ENCODE measurements around the gene USP7. TPM values are rescaled to one million over a fixed set of nuclear protein-coding genes. Genes with fewer than 3 reads are reported as not detected.

The USP7 gene
- polyA plus RNA-seq, 2 of the 4 experiments (the other 2 are of a cell fraction) = 39.6 to 65.9 TPM

DNA sequence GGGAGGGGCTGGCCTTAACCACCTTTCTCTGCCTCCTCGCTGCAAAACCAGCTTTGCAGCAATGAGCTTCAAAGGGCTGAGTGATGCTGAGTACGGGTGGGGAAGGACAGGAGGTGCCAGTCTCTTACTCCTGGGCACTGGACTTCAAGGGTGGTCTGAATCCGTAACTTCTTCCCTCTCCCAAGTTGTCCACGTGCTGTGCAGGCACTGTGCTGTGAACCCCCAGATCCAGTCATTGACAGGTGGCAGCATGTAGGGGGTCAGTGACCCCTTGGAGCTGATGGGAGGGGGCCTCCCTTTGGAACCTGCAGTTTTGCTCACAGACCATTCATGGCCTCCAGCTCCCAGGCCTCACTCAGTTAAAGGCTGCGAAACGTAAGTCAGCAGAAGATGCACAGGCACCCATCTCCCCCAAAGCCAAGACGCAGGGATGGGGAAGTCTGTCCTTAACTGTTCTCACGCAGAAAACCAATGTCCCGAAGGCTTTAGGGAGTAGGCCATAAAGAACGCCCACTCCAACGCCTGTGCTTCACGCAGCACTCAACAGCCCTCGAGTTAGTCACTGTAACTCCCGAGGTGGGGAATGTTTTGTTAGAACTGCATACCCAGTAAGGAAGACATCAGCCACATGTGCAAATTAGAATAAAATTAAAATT lies 73.7 kb downstream of the USP7 start:
- ATAC-seq (no peak), DNase-seq (ENCODE audit: low read depth in 1 of 2, low spot score in 1 of 2) (no peak), FAIRE-seq (no peak)
- Histone ChIP-seq H3K27ac (no peak overlapping the region), H3K4me3 (no peak overlapping the region), H3K9me3 (no peaks in the 10 kb centered on the region), H3K4me1 (peaks cover 13% of the 10 kb centered on the region), H3K4me2 (no peak overlapping the region)
- POLR2A ChIA-PET = interaction anchor here (1.1 kb wide), 1 partner anchor 21 kb away, joined by 3 read pairs; the partner anchor contains the start of gene CARHSP1
- CTCF ChIA-PET = interaction anchor here (1.0 to 14.0 kb wide), 3 partner anchors 7 to 19 kb away, joined by 4 to 147 read pairs (median 5); partner anchors contain the start of gene LITAFD
- WGBS (ENCODE audit: missing lambda C conversion rate) = 85% methylated on average over 14 of the region's 14 CpGs
- TF ChIP-seq FOXS1 (CRISPR knock-in tag; IDR thresholded peaks at IDR 0.05) (no peak), ZSCAN20 (CRISPR knock-in tag; IDR thresholded peaks at IDR 0.05) (no peak), TP53 (CRISPR knock-in tag; IDR thresholded peaks at IDR 0.05) (no peak), POLR2AphosphoS2 (conservative IDR thresholded peaks at IDR 0.05; ENCODE audit: low read length) (no peak), ZFP36 (IDR thresholded peaks at IDR 0.05; ENCODE audit: borderline replicate concordance, partially characterized antibody) (no peak), RFX5 (IDR thresholded peaks at IDR 0.05) (no peak), CBX2 (IDR thresholded peaks at IDR 0.05; ENCODE audit: borderline replicate concordance, low read depth) (no peak), NR3C1 (IDR thresholded peaks at IDR 0.05) (no peak), JUNB (IDR thresholded peaks at IDR 0.05) (no peak), MAZ (IDR thresholded peaks at IDR 0.05; ENCODE audit: borderline replicate concordance, low read depth, low read length) (no peak), PHF8 (IDR thresholded peaks at IDR 0.05; ENCODE audit: borderline replicate concordance, low read depth) (no peak), CHD2 (IDR thresholded peaks at IDR 0.05; ENCODE audit: low read length, partially characterized antibody) (no peak), NPAS2 (CRISPR knock-in tag; IDR thresholded peaks at IDR 0.05; ENCODE audit: borderline replicate concordance) (no peak), RARB (CRISPR knock-in tag; IDR thresholded peaks at IDR 0.05) (no peak), EHF (CRISPR knock-in tag; IDR thresholded peaks at IDR 0.05) (no peak), FOSL2 (IDR thresholded peaks at IDR 0.05) (no peak), FOSL2 (CRISPR knock-in tag; IDR thresholded peaks at IDR 0.05) (no peak), POLR2A (IDR thresholded peaks at IDR 0.05; ENCODE audit: low read length) (no peak)
- TF ChIP-seq, protein P1, sequence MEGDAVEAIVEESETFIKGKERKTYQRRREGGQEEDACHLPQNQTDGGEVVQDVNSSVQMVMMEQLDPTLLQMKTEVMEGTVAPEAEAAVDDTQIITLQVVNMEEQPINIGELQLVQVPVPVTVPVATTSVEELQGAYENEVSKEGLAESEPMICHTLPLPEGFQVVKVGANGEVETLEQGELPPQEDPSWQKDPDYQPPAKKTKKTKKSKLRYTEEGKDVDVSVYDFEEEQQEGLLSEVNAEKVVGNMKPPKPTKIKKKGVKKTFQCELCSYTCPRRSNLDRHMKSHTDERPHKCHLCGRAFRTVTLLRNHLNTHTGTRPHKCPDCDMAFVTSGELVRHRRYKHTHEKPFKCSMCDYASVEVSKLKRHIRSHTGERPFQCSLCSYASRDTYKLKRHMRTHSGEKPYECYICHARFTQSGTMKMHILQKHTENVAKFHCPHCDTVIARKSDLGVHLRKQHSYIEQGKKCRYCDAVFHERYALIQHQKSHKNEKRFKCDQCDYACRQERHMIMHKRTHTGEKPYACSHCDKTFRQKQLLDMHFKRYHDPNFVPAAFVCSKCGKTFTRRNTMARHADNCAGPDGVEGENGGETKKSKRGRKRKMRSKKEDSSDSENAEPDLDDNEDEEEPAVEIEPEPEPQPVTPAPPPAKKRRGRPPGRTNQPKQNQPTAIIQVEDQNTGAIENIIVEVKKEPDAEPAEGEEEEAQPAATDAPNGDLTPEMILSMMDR (IDR thresholded peaks at IDR 0.05) = no peak
- TF ChIP-seq, protein P2, sequence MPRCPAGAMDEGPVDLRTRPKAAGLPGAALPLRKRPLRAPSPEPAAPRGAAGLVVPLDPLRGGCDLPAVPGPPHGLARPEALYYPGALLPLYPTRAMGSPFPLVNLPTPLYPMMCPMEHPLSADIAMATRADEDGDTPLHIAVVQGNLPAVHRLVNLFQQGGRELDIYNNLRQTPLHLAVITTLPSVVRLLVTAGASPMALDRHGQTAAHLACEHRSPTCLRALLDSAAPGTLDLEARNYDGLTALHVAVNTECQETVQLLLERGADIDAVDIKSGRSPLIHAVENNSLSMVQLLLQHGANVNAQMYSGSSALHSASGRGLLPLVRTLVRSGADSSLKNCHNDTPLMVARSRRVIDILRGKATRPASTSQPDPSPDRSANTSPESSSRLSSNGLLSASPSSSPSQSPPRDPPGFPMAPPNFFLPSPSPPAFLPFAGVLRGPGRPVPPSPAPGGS (IDR thresholded peaks at IDR 0.05) = no peak

DNA sequence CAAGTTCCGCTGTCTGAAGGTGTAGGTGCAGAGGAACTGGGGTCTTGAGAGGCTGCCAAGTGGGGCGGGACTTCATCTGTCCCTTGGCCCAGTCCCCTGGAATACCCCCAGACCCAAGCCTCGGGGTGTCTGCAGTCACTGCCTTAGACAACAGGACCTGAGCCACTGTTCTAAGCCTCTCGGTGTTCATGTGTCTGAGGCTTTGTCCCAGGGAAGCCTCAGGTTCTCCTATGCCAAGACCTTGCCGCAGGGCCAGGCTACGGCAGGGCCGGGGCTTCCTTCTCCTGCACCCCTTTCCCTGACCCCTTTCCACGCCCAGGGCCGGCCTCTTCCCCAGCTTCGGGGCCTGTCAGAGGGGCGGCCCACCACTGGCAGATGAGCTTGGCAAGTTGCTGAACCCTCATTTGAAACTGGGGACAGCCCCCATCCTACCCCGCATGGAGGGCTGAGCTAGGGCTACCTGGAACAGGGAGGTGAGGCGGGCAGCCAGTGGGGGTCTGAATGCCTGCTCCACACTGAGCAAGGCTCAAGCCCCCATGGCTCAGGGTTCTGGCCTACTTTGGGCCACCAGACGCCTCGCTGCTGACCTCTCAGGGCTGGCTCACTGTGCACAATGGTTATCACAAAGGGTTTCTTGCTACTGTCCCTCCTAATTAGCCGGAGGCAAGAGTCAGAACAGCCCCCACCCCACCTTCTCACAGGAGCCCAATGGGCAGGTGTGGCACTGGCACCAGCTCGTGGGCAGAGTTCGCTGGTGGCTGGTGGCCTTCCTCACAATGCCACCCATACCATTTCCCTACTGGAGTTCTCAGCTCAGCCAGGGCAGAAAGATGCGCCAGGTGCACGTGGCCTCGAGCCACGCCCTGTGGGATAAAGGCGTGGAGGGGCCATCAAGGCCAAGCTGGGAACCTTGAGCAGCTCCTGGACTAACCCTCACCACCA lies 74.5 kb downstream of the USP7 start:
- no peak for DNase-seq (ENCODE audit: low read depth in 1 of 2, low spot score in 1 of 2)
- Histone ChIP-seq H3K27ac (no peak overlapping the region), H3K4me2 (no peak overlapping the region), H3K9me3 (no peaks in the 10 kb centered on the region), H3K4me3 (no peak overlapping the region), H3K4me1 (peaks cover 21% of the 10 kb centered on the region)
- TF ChIP-seq HDAC2 (IDR thresholded peaks at IDR 0.05) (no peak), POLR2AphosphoS2 (conservative IDR thresholded peaks at IDR 0.05; ENCODE audit: low read length) (no peak), ZFP36 (IDR thresholded peaks at IDR 0.05; ENCODE audit: borderline replicate concordance, partially characterized antibody) (no peak), FOSB (CRISPR knock-in tag; IDR thresholded peaks at IDR 0.05) (no peak), RFX5 (IDR thresholded peaks at IDR 0.05) (no peak), RCOR1 (IDR thresholded peaks at IDR 0.05; ENCODE audit: low read depth, low read length) (no peak), HOXB13 (CRISPR knock-in tag; IDR thresholded peaks at IDR 0.05; ENCODE audit: low read depth) (no peak), HOXB5 (CRISPR knock-in tag; IDR thresholded peaks at IDR 0.05) (no peak), FOXS1 (CRISPR knock-in tag; IDR thresholded peaks at IDR 0.05) (no peak), FOSL2 (IDR thresholded peaks at IDR 0.05) (no peak), FOSL2 (CRISPR knock-in tag; IDR thresholded peaks at IDR 0.05) (no peak)
- TF ChIP-seq, protein P1 (IDR thresholded peaks at IDR 0.05) = no peak
- TF ChIP-seq, protein P3, sequence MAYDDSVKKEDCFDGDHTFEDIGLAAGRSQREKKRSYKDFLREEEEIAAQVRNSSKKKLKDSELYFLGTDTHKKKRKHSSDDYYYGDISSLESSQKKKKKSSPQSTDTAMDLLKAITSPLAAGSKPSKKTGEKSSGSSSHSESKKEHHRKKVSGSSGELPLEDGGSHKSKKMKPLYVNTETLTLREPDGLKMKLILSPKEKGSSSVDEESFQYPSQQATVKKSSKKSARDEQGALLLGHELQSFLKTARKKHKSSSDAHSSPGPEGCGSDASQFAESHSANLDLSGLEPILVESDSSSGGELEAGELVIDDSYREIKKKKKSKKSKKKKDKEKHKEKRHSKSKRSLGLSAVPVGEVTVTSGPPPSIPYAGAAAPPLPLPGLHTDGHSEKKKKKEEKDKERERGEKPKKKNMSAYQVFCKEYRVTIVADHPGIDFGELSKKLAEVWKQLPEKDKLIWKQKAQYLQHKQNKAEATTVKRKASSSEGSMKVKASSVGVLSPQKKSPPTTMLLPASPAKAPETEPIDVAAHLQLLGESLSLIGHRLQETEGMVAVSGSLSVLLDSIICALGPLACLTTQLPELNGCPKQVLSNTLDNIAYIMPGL (CRISPR knock-in tag; IDR thresholded peaks at IDR 0.05; ENCODE audit: borderline replicate concordance) = no peak
- TF ChIP-seq, protein P4, sequence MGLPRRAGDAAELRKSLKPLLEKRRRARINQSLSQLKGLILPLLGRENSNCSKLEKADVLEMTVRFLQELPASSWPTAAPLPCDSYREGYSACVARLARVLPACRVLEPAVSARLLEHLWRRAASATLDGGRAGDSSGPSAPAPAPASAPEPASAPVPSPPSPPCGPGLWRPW (IDR thresholded peaks at IDR 0.05) = no peak
- TF ChIP-seq, protein P5, sequence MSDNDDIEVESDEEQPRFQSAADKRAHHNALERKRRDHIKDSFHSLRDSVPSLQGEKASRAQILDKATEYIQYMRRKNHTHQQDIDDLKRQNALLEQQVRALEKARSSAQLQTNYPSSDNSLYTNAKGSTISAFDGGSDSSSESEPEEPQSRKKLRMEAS (IDR thresholded peaks at IDR 0.05) = no peak
- ATAC-seq = no peak
- ChIA-PET CTCF (interaction anchor here (0.6 to 14.0 kb wide), 3 partner anchors 6 to 40 kb away, joined by 3 to 147 read pairs (median 4); partner anchors contain the start of gene LITAFD), POLR2A (interaction anchor here (1.1 kb wide), 1 partner anchor 20 kb away, joined by 3 read pairs; the partner anchor contains the start of gene CARHSP1)
- 95% methylated on average over 20 of the region's 23 CpGs for WGBS (ENCODE audit: missing lambda C conversion rate)
- FAIRE-seq = no peak

Measured in A549 (cell line).